Testis (tissue), 2 donors: ENCODE data around the gene RAB28.

ENCODE experiments used
- POLR2A ChIP-seq: fragments of 450-650 bp; IDR thresholded peaks from one replicate; pipeline ENCODE4 v1.6.1; 2017; ENCODE audit warnings: antibody characterized with exemption, mild to moderate bottlenecking, moderate library complexity
- TF ChIP-seq, protein P1 (sequence below), 3 experiments: fragments of 450-650 bp in 2 of 3; fragments of 200-600 bp in 1 of 3; sonication (generic) in 1 of 3; IDR thresholded peaks; one replicate each; pipeline ENCODE4 v1.5.1; 2016 to 2019; ENCODE audit warnings: antibody characterized with exemption in 3 of 3, mild to moderate bottlenecking in 2 of 3, moderate library complexity in 1 of 3

DNA sequence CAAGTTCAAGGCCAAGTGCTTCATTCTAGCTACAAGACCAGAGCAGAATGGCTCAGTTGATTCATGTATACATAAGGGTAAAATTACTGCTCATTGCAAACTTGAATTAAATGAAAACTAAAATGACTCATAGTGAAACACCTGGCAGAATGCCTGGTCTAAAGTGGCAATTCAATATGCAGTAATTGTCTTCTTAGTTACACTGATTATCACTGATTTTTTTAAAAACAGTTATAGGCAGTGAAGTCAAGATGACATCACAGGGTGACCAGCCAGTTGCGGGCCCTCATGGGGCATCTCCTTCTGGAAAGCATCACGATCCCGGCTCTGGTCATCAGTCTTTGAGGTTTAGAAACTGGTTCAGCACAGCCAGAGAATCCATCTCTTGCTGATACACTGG is 154.2 kb downstream of the RAB28 start:
- TF ChIP-seq, protein P1, sequence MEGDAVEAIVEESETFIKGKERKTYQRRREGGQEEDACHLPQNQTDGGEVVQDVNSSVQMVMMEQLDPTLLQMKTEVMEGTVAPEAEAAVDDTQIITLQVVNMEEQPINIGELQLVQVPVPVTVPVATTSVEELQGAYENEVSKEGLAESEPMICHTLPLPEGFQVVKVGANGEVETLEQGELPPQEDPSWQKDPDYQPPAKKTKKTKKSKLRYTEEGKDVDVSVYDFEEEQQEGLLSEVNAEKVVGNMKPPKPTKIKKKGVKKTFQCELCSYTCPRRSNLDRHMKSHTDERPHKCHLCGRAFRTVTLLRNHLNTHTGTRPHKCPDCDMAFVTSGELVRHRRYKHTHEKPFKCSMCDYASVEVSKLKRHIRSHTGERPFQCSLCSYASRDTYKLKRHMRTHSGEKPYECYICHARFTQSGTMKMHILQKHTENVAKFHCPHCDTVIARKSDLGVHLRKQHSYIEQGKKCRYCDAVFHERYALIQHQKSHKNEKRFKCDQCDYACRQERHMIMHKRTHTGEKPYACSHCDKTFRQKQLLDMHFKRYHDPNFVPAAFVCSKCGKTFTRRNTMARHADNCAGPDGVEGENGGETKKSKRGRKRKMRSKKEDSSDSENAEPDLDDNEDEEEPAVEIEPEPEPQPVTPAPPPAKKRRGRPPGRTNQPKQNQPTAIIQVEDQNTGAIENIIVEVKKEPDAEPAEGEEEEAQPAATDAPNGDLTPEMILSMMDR (IDR thresholded peaks at IDR 0.05) = no peak
- TF ChIP-seq POLR2A = no peak
